ENCODE data around the gene C2CD4A.

C2CD4A gene

GRCh38 chr15:62066663-62067447 is at the start of gene C2CD4A:
Gene C2CD4A (plus strand): TSS chr15:62066977. CDS start chr15:62067614, 637 bp downstream.
- TF ChIP-seq, protein P1, sequence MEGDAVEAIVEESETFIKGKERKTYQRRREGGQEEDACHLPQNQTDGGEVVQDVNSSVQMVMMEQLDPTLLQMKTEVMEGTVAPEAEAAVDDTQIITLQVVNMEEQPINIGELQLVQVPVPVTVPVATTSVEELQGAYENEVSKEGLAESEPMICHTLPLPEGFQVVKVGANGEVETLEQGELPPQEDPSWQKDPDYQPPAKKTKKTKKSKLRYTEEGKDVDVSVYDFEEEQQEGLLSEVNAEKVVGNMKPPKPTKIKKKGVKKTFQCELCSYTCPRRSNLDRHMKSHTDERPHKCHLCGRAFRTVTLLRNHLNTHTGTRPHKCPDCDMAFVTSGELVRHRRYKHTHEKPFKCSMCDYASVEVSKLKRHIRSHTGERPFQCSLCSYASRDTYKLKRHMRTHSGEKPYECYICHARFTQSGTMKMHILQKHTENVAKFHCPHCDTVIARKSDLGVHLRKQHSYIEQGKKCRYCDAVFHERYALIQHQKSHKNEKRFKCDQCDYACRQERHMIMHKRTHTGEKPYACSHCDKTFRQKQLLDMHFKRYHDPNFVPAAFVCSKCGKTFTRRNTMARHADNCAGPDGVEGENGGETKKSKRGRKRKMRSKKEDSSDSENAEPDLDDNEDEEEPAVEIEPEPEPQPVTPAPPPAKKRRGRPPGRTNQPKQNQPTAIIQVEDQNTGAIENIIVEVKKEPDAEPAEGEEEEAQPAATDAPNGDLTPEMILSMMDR (IDR thresholded peaks at IDR 0.05; ENCODE audit: poor library complexity, severe bottlenecking) = peak; percentile 40
- Histone ChIP-seq H3K9me3 (ENCODE audit: severe bottlenecking) (no peaks in the 10 kb centered on the region), H3K27me3 (ENCODE audit: insufficient read depth, poor library complexity, severe bottlenecking) (peaks cover 8% of the 10 kb centered on the region), H3K27ac (ENCODE audit: poor library complexity, severe bottlenecking) (no peak within 1 kb of the TSS), H3K4me3 (ENCODE audit: severe bottlenecking) (peak within 1 kb of the TSS; percentile 37), H3K4me1 (ENCODE audit: insufficient read depth, poor library complexity, severe bottlenecking) (peaks cover 25% of the 10 kb centered on the region), H3K36me3 (ENCODE audit: low read depth) (no peaks in the 10 kb centered on the region)
- DNase-seq (ENCODE audit: low spot score) (peak; percentile 89), ATAC-seq (ENCODE audit: low read depth) (peak; percentile 56)

DNA sequence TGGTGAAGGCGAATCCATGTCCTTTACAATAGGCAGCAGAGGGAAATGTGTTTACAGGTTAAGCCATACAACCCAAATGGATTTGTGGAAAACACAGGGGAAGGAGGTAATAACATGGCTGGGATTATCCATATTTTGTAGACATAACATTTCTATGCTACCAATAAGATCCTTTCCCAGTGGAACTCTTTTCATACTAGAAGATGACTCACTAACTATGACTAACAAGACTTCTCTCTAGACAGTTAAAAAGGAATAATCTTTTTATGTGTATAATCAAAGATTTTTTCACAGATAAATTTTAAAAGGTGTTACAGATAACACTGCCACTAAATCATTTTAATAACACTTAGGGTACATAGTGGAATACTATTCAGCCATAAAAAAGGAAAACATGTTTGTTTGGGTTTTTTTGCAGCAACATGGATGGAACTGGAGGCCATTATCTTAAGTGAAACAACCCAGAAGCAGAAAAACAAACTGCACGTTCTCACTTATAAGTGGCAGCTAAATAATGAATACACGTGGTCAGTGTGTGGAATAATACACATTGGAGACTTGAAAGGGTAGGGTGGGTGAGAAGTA is 46.1 kb upstream of the C2CD4A start:
- Histone ChIP-seq H3K4me3 (ENCODE audit: severe bottlenecking) (no peak overlapping the region), H3K36me3 (ENCODE audit: low read depth) (peaks cover 37% of the 10 kb centered on the region), H3K27me3 (ENCODE audit: insufficient read depth, poor library complexity, severe bottlenecking) (no peaks in the 10 kb centered on the region), H3K4me1 (ENCODE audit: insufficient read depth, poor library complexity, severe bottlenecking) (no peaks in the 10 kb centered on the region), H3K9me3 (ENCODE audit: severe bottlenecking) (no peaks in the 10 kb centered on the region), H3K27ac (ENCODE audit: poor library complexity, severe bottlenecking) (no peak overlapping the region)
- ATAC-seq (ENCODE audit: low read depth) (peak; percentile 63; the same call in 1 of the 3 replicates), DNase-seq (ENCODE audit: low spot score) (no peak)
- TF ChIP-seq, protein P1 (IDR thresholded peaks at IDR 0.05; ENCODE audit: poor library complexity, severe bottlenecking) = no peak

- DNase-seq (ENCODE audit: low spot score) (no peak), ATAC-seq (ENCODE audit: low read depth) (no peak)
- no peaks in the 10 kb centered on the region for H3K27me3 ChIP-seq (ENCODE audit: insufficient read depth, poor library complexity, severe bottlenecking)
- no peaks in the 10 kb centered on the region for H3K4me1 ChIP-seq (ENCODE audit: insufficient read depth, poor library complexity, severe bottlenecking)
- H3K27ac ChIP-seq (ENCODE audit: poor library complexity, severe bottlenecking) = no peak overlapping the region
- no peaks in the 10 kb centered on the region for H3K9me3 ChIP-seq (ENCODE audit: severe bottlenecking)
- H3K4me3 ChIP-seq (ENCODE audit: severe bottlenecking) = no peak overlapping the region
- peaks cover 37% of the 10 kb centered on the region for H3K36me3 ChIP-seq (ENCODE audit: low read depth)
- TF ChIP-seq, protein P1 (IDR thresholded peaks at IDR 0.05; ENCODE audit: poor library complexity, severe bottlenecking) = peak; percentile 79
These were observed 44.7 kb upstream of the C2CD4A start for GRCh38 chr15:62021991-62022600.

DNA sequence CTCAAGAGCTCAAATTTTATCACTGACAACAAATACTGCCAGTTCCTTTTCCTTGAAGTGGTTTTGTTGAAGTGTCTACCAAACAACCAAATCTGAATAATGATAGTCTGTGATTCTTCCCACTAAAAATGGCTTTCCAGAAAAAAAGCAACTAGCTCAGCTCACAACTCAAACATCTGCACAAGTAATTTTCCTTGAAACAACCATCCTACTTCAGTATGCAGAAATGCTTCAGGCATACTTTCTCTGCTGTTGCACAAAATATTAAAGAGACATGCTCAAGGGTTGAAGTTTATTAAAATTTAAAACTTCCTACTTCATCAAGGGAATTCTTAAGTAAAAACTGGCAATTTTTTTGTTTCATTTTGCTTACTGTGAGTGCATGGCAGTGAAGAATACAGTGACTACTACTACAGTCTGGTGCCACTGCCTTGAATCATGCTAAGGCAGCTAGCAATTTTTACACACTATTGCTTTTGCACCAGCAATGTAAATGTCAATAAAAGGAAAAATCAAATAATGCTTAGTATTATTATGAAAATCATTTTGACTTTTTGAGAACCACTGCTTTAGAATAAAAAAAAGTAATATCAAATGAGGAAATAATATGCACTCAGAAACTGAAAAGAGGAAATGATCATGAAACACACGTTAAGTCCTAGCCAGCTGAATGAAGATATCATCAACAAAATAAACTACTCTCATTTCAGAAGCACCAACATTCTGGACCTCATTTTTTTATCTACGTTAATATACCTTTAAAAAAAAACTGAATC is 40.1 kb upstream of the C2CD4A start:
- no peak for ATAC-seq (ENCODE audit: low read depth)
- H3K9me3 ChIP-seq (ENCODE audit: severe bottlenecking) = no peaks in the 10 kb centered on the region
- TF ChIP-seq, protein P1 (IDR thresholded peaks at IDR 0.05; ENCODE audit: poor library complexity, severe bottlenecking) = no peak
- H3K4me3 ChIP-seq (ENCODE audit: severe bottlenecking) = no peak overlapping the region
- H3K27me3 ChIP-seq (ENCODE audit: insufficient read depth, poor library complexity, severe bottlenecking) = no peaks in the 10 kb centered on the region
- no peak overlapping the region for H3K27ac ChIP-seq (ENCODE audit: poor library complexity, severe bottlenecking)
- peaks cover 32% of the 10 kb centered on the region for H3K36me3 ChIP-seq (ENCODE audit: low read depth)
- no peak for DNase-seq (ENCODE audit: low spot score)
- H3K4me1 ChIP-seq (ENCODE audit: insufficient read depth, poor library complexity, severe bottlenecking) = no peaks in the 10 kb centered on the region

Data from RWPE2 (cell line).